Breast epithelium (tissue), 3 donors: ENCODE measurements around the gene FRMD4A.

Source experiments
- CTCF ChIP-seq, 3 donors: fragments of 450-650 bp; IDR thresholded peaks; one replicate each; pipeline ENCODE4 v1.5.1; 2016 to 2017; ENCODE audit warnings: antibody characterized with exemption in 3 of 3, mild to moderate bottlenecking in 3 of 3, moderate library complexity in 3 of 3
- POLR2A ChIP-seq: fragments of 450-650 bp; IDR thresholded peaks from one replicate; pipeline ENCODE4 v1.6.1; 2016; ENCODE audit warnings: antibody characterized with exemption, mild to moderate bottlenecking, moderate library complexity

DNA sequence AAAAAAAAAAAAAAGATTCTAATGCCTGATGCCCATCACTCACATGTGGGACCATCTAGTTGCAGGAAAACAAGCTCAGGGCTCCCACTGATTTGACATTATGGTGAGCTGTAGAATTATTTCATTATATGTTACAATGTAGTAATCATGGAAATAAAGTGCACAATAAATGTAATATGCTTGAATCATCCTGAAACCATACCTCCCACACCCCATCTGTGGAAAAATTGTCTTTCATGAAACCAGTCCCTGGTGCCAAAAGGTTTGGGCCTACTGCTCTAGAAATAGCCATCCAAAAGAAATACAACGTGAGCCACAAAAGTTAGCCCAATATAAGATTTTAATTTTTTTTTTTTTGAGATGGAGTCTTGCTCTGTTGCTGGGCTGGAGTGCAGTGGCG is 478.8 kb downstream of the FRMD4A start:
- TF ChIP-seq CTCF (IDR thresholded peaks at IDR 0.05) (no peak), POLR2A (no peak)
